ENCODE results near the gene GPR39. TPM values are rescaled to one million over a fixed set of nuclear protein-coding genes. Genes with fewer than 3 reads are reported as not detected.
A peak's percentile ranks its signal among the peaks of the same experiment; 100 is the strongest.

The GPR39 gene
- total RNA-seq, 1 donor from 2014 or later, result 9.0 TPM

DNA sequence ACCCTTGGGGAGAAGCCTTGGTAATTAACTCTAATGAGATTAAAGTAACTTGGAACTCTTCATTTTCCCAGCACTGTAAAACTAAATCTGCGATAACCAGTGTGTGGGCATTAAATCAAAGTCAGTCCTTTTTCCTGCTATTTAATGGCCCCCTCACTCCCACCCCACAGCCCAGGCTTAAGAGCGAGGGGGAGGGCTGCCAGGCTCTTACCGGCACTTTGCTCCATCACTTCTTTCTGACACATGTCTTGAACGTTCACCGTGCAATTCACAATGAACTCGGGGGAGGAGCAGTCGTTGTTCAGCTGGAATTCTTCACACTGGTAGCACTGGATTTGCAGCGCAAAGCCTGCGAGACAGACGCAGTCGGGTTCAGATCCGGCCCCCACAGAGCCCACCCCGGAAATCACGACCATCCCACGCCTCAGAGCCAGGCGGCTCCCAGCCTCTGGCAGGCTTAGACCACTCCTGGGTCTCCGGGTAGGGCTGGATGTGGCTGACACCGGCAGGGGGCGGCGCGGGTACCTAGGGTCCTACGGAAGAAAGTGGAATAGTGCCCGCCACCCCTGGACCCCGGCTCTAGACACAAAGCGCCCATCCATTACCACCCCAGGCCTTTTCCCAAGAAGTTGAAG, 251.7 kb downstream of the GPR39 start:
- TF ChIP-seq, protein P1, sequence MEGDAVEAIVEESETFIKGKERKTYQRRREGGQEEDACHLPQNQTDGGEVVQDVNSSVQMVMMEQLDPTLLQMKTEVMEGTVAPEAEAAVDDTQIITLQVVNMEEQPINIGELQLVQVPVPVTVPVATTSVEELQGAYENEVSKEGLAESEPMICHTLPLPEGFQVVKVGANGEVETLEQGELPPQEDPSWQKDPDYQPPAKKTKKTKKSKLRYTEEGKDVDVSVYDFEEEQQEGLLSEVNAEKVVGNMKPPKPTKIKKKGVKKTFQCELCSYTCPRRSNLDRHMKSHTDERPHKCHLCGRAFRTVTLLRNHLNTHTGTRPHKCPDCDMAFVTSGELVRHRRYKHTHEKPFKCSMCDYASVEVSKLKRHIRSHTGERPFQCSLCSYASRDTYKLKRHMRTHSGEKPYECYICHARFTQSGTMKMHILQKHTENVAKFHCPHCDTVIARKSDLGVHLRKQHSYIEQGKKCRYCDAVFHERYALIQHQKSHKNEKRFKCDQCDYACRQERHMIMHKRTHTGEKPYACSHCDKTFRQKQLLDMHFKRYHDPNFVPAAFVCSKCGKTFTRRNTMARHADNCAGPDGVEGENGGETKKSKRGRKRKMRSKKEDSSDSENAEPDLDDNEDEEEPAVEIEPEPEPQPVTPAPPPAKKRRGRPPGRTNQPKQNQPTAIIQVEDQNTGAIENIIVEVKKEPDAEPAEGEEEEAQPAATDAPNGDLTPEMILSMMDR (conservative IDR thresholded peaks at IDR 0.05; ENCODE audit: low read depth, low read length), result peak; percentile 58
- no peak for DNase-seq (ENCODE audit: low read depth)
- peak overlapping the region; percentile 69 for H3K4me3 ChIP-seq (ENCODE audit: low read depth, low read length)

DNA sequence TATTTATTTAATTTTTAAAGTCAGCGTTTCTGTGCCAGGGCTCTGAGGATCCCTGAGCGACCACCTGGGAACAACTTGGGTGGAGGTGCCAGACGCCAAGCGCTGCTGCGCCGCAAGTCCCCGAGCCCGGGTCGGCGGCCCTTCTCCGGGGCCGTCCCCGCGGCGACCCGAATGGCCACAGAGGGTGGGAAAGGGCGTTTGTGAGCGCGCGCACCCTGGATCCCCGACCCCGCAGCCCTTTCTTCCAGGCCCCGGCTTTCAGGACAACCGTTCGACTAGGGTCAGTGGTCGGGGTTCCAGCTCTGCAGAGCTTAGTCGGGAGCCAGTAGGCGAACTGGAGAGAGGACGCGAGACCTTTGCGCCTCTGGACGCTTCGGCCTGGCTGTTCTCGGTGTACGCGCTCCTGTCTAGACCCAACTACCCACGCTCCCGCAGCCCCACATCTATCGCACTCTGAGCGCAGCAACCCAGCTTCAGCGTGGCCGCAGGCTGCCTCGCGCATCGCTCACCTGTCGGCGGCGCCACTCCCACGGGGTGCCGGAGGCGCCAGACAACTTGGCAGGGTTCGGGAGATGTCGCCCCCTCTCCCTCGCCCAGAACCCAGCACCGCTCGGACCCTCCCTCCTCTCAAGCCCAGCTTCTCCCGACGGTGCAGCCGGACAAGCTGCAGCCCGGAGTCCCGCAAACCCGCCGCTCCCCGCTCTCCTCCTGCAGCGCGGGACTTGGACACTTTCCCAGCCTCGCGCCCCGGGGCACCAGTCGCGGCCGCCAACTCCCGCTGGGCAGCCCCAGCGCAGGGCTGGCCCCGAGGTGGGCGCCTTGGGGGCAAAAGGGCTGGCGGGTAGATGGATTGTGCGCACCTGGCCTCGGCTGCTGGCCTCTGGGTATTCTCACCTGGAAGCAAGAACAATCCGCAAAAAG, 252.6 kb downstream of the GPR39 start:
- H3K4me3 ChIP-seq (ENCODE audit: low read depth, low read length), result peak overlapping the region; percentile 69
- TF ChIP-seq, protein P1 (conservative IDR thresholded peaks at IDR 0.05; ENCODE audit: low read depth, low read length), result peak; percentile 23
- DNase-seq (ENCODE audit: low read depth), result no peak

DNA sequence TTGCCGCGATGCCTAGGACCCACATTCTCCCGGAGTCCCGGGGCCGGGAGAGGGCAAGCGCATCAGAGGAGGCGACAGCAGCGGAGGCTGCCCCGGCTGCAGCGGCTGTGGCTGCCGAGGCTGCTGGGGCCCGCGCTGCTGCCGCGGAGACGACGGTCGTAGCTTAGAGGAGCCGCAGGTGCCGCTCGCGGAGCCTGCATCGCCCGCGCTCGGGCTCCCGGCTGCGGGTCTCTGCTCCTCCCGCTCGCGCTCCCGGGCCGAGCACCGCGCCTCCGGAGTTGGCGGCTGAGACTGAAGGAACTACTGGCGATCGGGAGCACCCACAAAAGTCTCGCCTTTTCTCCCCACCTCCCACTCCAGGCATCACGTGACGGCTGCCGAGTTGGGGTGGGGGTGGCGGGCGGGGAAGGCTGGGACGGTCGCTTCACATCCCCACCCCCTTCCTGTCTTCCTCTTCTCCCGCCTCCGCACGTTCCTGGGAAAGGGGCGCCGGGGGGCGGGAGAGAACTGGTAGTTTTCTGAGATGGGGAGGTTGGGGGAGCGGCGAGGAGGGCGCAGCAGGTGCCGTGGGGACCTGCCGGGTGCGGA, 253.4 kb downstream of the GPR39 start, which contains the start of gene LYPD1:
Gene LYPD1, minus strand, starts transcription at position 298 of the 588 bp plus-strand sequence. Its CDS starts 273 bp downstream, at position 25.
- TF ChIP-seq, protein P1 (conservative IDR thresholded peaks at IDR 0.05; ENCODE audit: low read depth, low read length), result no peak
- peak within 1 kb of the TSS; percentile 69 for H3K4me3 ChIP-seq (ENCODE audit: low read depth, low read length)
- DNase-seq (ENCODE audit: low read depth), result no peak

DNA sequence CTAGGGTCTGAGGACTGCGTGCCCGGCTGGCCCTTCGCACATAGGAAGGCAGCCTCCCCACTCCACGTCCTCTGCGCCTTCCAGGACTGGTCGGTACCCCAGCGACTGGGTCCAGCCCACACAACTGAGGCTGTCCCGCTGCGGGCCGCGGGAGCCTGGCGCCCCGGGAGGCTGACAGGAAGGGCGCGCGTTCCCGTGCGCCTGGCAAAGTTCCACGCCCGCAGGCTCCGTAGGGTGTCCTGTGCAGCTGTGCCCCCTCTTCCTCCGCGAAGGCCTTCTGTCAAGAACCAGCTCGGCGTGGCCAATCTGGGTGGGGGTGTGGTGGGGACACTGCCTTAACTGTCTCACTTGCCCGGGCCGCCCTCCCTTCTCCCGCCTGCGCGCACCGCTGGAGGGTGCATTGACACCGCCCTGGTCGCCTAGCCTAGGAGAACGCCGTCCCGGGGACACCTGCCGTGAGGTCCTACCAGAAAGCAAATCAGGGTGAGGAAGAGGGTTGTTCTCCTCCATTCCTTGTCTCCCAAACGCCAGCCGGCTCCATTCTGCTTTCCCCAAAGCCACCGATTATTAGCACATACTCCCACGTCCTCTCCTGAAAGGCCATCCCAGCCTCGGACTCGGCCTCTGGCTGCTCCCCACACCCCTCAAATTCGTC, 254.0 kb downstream of the GPR39 start:
- no peak for DNase-seq (ENCODE audit: low read depth)
- TF ChIP-seq, protein P1 (conservative IDR thresholded peaks at IDR 0.05; ENCODE audit: low read depth, low read length), result no peak
- H3K4me3 ChIP-seq (ENCODE audit: low read depth, low read length), result peak overlapping the region; percentile 69

DNA sequence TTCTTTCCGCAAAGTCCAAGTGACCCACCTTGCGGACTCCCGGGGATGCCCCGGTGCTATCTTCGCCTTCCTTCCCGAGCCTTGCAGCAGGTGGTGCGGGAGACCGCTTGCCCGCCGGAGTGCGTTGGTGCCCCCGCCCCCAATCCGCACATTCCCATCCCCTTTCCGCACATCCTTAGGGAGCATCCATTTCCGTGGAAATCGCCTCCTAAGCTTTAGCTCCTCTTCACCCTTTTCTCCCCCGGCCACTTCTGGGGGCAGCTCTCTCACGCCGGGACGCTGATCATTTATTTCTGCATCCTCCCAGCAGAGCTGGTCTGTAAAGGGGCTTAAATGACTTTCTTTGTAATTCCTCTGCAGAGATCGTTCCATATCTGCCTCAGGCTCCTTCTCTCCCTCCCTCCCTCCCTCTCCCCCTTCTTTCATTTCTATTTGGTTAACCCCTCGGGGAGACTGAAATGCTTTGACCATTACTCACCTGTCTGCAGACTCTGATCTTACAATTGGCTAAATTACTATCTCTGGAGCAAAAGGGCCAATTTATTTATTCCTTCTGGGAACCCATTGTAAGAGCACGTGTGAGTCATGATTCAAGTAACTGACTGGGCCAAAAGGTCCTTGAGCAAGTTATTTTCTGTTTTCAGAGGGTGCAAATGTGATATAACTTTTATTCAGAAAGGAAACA, 254.7 kb downstream of the GPR39 start:
- peak overlapping the region; percentile 69 for H3K4me3 ChIP-seq (ENCODE audit: low read depth, low read length)
- TF ChIP-seq, protein P1 (conservative IDR thresholded peaks at IDR 0.05; ENCODE audit: low read depth, low read length), result no peak
- peak; percentile 94 for DNase-seq (ENCODE audit: low read depth)

DNA sequence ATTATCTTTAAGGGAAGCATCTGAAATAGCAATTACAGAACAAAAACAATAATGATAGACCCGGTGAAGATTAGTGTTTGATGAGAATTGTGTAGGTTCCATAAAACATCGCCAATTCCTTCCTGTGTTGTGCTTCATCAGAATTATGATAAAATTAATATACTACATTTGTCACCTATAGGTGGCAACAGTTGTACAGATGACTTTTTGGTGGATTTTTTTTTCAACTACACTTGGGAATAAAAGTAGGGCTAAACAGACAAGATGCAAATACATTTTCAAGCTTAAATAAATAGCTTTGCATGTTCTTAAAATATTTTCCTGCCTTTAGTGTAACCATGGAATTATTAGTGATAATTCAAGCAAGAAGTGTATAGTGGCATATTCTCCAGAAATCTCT, 260.4 kb downstream of the GPR39 start:
- no peak overlapping the region for H3K4me3 ChIP-seq (ENCODE audit: low read depth, low read length)
- no peak for DNase-seq (ENCODE audit: low read depth)
- TF ChIP-seq, protein P1 (conservative IDR thresholded peaks at IDR 0.05; ENCODE audit: low read depth, low read length), result peak; percentile 21
